PC-3 (cell line): Measurements from ENCODE around the gene PTH1R. TPM values are rescaled to one million over a fixed set of nuclear protein-coding genes. Genes with fewer than 3 reads are reported as not detected.

Experiments
- ATAC-seq: fragments of 200-7000 bp; cut with Tn5 transposase; 2 replicates; pipeline ENCODE4 v1.9.1; 2020; ENCODE audit warnings: mild to moderate bottlenecking, moderate library complexity
- BruUV-seq: library from RNA; stranded (reverse); fragments of 400-500 nt; replicated peaks from 2 replicates; lab custom pipeline; 2021; lab: Mats Ljungman, UMichigan
- CTCF ChIA-PET: fragments of 300-600 bp; sonication (Branson Sonifier 250); formaldehyde crosslinking; loops from one replicate; lab custom pipeline; 2022; ENCODE audit warnings: antibody characterized with exemption; lab: Charles Lee
- POLR2A ChIA-PET: fragments of 300-600 bp; sonication (Branson Sonifier 250); formaldehyde crosslinking; loops from one replicate; lab custom pipeline; 2022; ENCODE audit warnings: antibody characterized with exemption; ENCODE audit not compliant: unreplicated experiment; lab: Charles Lee
- DNase-seq: peaks from one replicate; pipeline ENCODE4 v3.0.0-alpha.2; 2015
- H2AFZ ChIP-seq: fragments of 300-600 bp; sonication (generic); 2 replicates; pipeline ENCODE4 v1.6.0; 2016; ENCODE audit warnings: antibody characterized with exemption, low read length
- H3F3A ChIP-seq: fragments of 300-600 bp; sonication (generic); one replicate; pipeline ENCODE4 v1.6.0; 2017; ENCODE audit warnings: antibody characterized with exemption, low read length, control low read depth, mild to moderate bottlenecking; ENCODE audit not compliant: unreplicated experiment
- H3K27ac ChIP-seq: fragments of 300-600 bp; sonication (generic); 2 replicates; pipeline ENCODE4 v1.5.1; 2016; ENCODE audit warnings: mild to moderate bottlenecking, low read length
- H3K27me3 ChIP-seq: fragments of 300-600 bp; sonication (generic); 2 replicates; pipeline ENCODE4 v1.6.1; 2016; ENCODE audit warnings: low read length, mixed read lengths
- H3K36me3 ChIP-seq: fragments of 300-600 bp; sonication (generic); 2 replicates; pipeline ENCODE4 v1.6.1; 2016; ENCODE audit warnings: low read depth, mixed run types, low read length, mixed read lengths
- H3K4me1 ChIP-seq: fragments of 300-600 bp; sonication (generic); 2 replicates; pipeline ENCODE4 v1.5.1; 2016; ENCODE audit warnings: low read length; ENCODE audit not compliant: insufficient read depth
- H3K4me2 ChIP-seq: fragments of 300-600 bp; sonication (generic); 2 replicates; pipeline ENCODE4 v1.6.0; 2016; ENCODE audit warnings: low read length
- H3K4me3 ChIP-seq: fragments of 300-600 bp; sonication (generic); 2 replicates; pipeline ENCODE4 v1.5.1; 2016; ENCODE audit warnings: mild to moderate bottlenecking, low read length, mixed read lengths
- H3K79me2 ChIP-seq: fragments of 300-600 bp; sonication (generic); 2 replicates; pipeline ENCODE4 v1.6.1; 2017; ENCODE audit warnings: low read length, mixed read lengths
- H3K9ac ChIP-seq: fragments of 300-600 bp; sonication (generic); 2 replicates; pipeline ENCODE4 v1.6.0; 2016; ENCODE audit warnings: mild to moderate bottlenecking, low read length
- H3K9me2 ChIP-seq: fragments of 300-600 bp; sonication (generic); replicated peaks from 2 replicates; pipeline ENCODE4 v1.6.1; 2016; ENCODE audit warnings: mixed run types, low read length, mixed read lengths
- H3K9me3 ChIP-seq: fragments of 300-600 bp; sonication (generic); 2 replicates; pipeline ENCODE4 v1.6.1; 2016; ENCODE audit warnings: low read length, mixed read lengths
- H4K20me1 ChIP-seq: fragments of 300-600 bp; sonication (generic); 2 replicates; pipeline ENCODE4 v1.6.1; 2016; ENCODE audit warnings: low read length, mixed read lengths
- CTCF ChIP-seq: fragments of 300-600 bp; sonication (generic); conservative IDR thresholded peaks from 2 replicates; pipeline ENCODE4 v1.5.1; 2017; ENCODE audit warnings: antibody characterized with exemption, low read depth, mild to moderate bottlenecking, low read length
- EZH2 ChIP-seq: fragments of 300-600 bp; sonication (generic); IDR thresholded peaks from one replicate; pipeline ENCODE4 v1.6.1; 2017; ENCODE audit warnings: antibody characterized with exemption, mild to moderate bottlenecking, low read length; ENCODE audit not compliant: unreplicated experiment
- EZH2phosphoT487 ChIP-seq: fragments of 300-600 bp; sonication (generic); IDR thresholded peaks from 2 replicates; pipeline ENCODE4 v1.6.1; 2018; ENCODE audit warnings: mild to moderate bottlenecking, antibody characterized with exemption, low read length, borderline replicate concordance
- intact Hi-C: fragments of 100-400 bp; cut with micrococcal nuclease; formaldehyde crosslinking; loops from 2 replicates; pipeline ENCODE4 v1.9.0; 2023
- total RNA-seq: library from RNA; depleted of rRNA; stranded (reverse); fragments of >200 nt; gene quantifications from 2 replicates; pipeline ENCODE4 v1.2.3, GENCODE V29; 2014

PTH1R gene
- total RNA-seq, 1 experiment from 2014 or later, result not detected

- CTCF ChIA-PET, result no interaction called here
Measured at GRCh38 chr3:46938118-46938517, 60.6 kb downstream of the PTH1R start.

GRCh38 chr3:46939578-46940445, 62.3 kb downstream of the PTH1R start:
- H3K27me3 ChIP-seq, result no peaks in the 10 kb centered on the region
- H3K9ac ChIP-seq, result no peak overlapping the region
- H3K27ac ChIP-seq, result no peak overlapping the region
- ATAC-seq, result no peak
- H3K4me1 ChIP-seq, result peaks cover 44% of the 10 kb centered on the region
- DNase-seq, result no peak
- H2AFZ ChIP-seq, result no peak overlapping the region
- intact Hi-C loops, result no loop called here
- H3F3A ChIP-seq, result peaks cover 7% of the 10 kb centered on the region
- ChIA-PET CTCF (no interaction called here), POLR2A (no interaction called here)
- H3K79me2 ChIP-seq, result peaks cover 91% of the 10 kb centered on the region
- BruUV-seq, result no TSS peak
- H4K20me1 ChIP-seq, result peaks cover 32% of the 10 kb centered on the region
- H3K4me3 ChIP-seq, result no peak overlapping the region
- H3K4me2 ChIP-seq, result no peak overlapping the region
- no peaks in the 10 kb centered on the region for H3K9me3 ChIP-seq
- H3K9me2 ChIP-seq, result no peaks in the 10 kb centered on the region
- TF ChIP-seq EZH2, result no peak
- TF ChIP-seq CTCF, result no peak
- no peak for TF ChIP-seq EZH2phosphoT487
- H3K36me3 ChIP-seq, result peaks cover 52% of the 10 kb centered on the region

More at GRCh38 chr3:46938118-46938517, 60.6 kb downstream of the PTH1R start:
- H4K20me1 ChIP-seq, result peaks cover 17% of the 10 kb centered on the region; the same call in 1 of the 2 replicates
- peaks cover 55% of the 10 kb centered on the region for H3K36me3 ChIP-seq
- peaks cover 43% of the 10 kb centered on the region for H3K4me1 ChIP-seq
- H3K9me2 ChIP-seq, result no peaks in the 10 kb centered on the region
- no peak overlapping the region for H2AFZ ChIP-seq
- H3K9ac ChIP-seq, result no peak overlapping the region
- DNase-seq (no peak), ATAC-seq (no peak)
- POLR2A ChIA-PET, result no interaction called here
- H3K9me3 ChIP-seq, result no peaks in the 10 kb centered on the region
- no peak overlapping the region for H3K27ac ChIP-seq
- peaks cover 10% of the 10 kb centered on the region for H3F3A ChIP-seq
- intact Hi-C loops, result no loop called here
- no peak overlapping the region for H3K4me3 ChIP-seq
- no peaks in the 10 kb centered on the region for H3K27me3 ChIP-seq
- H3K79me2 ChIP-seq, result peaks cover 91% of the 10 kb centered on the region
- TF ChIP-seq CTCF, result no peak
- TF ChIP-seq EZH2phosphoT487, result no peak
- no peak for TF ChIP-seq EZH2
- H3K4me2 ChIP-seq, result no peak overlapping the region
- no TSS peak for BruUV-seq

- no peaks in the 10 kb centered on the region for H3K27me3 ChIP-seq
- peaks cover 54% of the 10 kb centered on the region for H4K20me1 ChIP-seq
- no peak for DNase-seq
- H3K9me2 ChIP-seq, result no peaks in the 10 kb centered on the region
- POLR2A ChIA-PET, result interaction anchor here (0.6 kb wide), 1 partner anchor 35 kb away, joined by 4 read pairs; no protein-coding TSS in a partner anchor
- no peaks in the 10 kb centered on the region for H3F3A ChIP-seq
- H3K4me3 ChIP-seq, result no peak overlapping the region
- ATAC-seq, result no peak
- no peaks in the 10 kb centered on the region for H3K9me3 ChIP-seq
- no peak overlapping the region for H2AFZ ChIP-seq
- intact Hi-C loops, result no loop called here
- no peak for TF ChIP-seq EZH2phosphoT487
- no peak for TF ChIP-seq CTCF
- TF ChIP-seq EZH2, result no peak
- H3K4me2 ChIP-seq, result no peak overlapping the region
- H3K36me3 ChIP-seq, result peaks cover 57% of the 10 kb centered on the region
- CTCF ChIA-PET, result no interaction called here
- no TSS peak for BruUV-seq
- H3K79me2 ChIP-seq, result peaks cover 98% of the 10 kb centered on the region
- no peak overlapping the region for H3K9ac ChIP-seq
- no peak overlapping the region for H3K27ac ChIP-seq
- H3K4me1 ChIP-seq, result peaks cover 33% of the 10 kb centered on the region
Measured at GRCh38 chr3:46942076-46942475, 64.6 kb downstream of the PTH1R start.
